Posterior vena cava (tissue), 2 donors: ENCODE measurements around the gene DCUN1D2. TPM values are rescaled to one million over a fixed set of nuclear protein-coding genes. Genes with fewer than 3 reads are reported as not detected.

Experiments
- DNase-seq: peaks from one replicate; pipeline ENCODE4 v3.0.0-alpha.2; 2020; ENCODE audit warnings: low spot score
- intact Hi-C, 2 donors: fragments of 100-400 bp; cut with DNase I; formaldehyde crosslinking; loops; one replicate each; pipeline versions ENCODE4 v1.14.1 to v1.14.2; 2022 to 2023
- long read RNA-seq, 2 donors: library from polyadenylated mRNA; unstranded; transcript quantifications; one replicate each; pipeline ENCODE4 v2.0.0, GENCODE V29; 2020 to 2021
- total RNA-seq, 2 donors: library from RNA; stranded (reverse); fragmentation: NEBNext Ultra II Directional; extraction: Animal tissue kit (Norgen Biotek cat#: 25700); gene quantifications; one replicate each; pipeline ENCODE4 v1.2.1, GENCODE V29; 2021
- donor health status: DM: yes; HTN: yes; CAD: no.
- donor health status: DM: yes; HTN: yes; CAD: no.

The DCUN1D2 gene
- total RNA-seq, result 10 to 100 TPM; 12.7 to 16.9 TPM
- long read RNA-seq, donor 1, partial matches to known transcripts, result 0 of 1 reads
- long read RNA-seq, donor 1, other reads (novel, unspliced or antisense), result 1 of 1 reads
- long read RNA-seq, donor 2, partial matches to known transcripts, result 0 of 3 reads
- long read RNA-seq, donor 2, other reads (novel, unspliced or antisense), result 2 of 3 reads

- peak; percentile 98 for DNase-seq
- intact Hi-C loops, result no loop called here
These were observed at the start of gene DCUN1D2 for GRCh38 chr13:113490496-113491417. DCUN1D2 (minus strand) TSS chr13:113490711; CDS start chr13:113490669, 42 bp downstream.

- DNase-seq, result peak; percentile 24
- intact Hi-C loops, result no loop called here
These were observed 49.3 kb upstream of the DCUN1D2 start for GRCh38 chr13:113539822-113540221.

GRCh38 chr13:113539176-113539575 lies 48.7 kb upstream of the DCUN1D2 start:
- peak; percentile 54 for DNase-seq
- intact Hi-C loops, result no loop called here

DNA sequence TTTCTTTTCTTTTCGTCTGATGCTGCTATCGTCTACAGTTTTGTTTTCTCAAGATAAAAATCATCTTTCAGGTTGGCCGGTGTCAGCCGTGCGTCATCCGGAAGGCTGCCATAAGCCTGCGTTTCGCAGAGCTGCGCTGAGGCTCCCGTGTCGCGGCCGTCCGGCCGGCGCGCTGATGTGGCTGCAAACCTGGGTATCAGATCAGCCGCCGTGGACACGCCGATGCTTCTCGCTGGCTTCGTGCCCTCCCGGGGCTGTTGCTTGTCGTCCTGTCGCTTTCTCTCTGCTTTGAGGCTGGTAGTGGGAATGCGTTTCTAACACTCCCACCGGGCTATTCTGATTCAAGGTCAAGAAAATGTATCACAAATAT lies 48.2 kb upstream of the DCUN1D2 start:
- intact Hi-C loops, result no loop called here
- DNase-seq, result peak; percentile 69

DNA sequence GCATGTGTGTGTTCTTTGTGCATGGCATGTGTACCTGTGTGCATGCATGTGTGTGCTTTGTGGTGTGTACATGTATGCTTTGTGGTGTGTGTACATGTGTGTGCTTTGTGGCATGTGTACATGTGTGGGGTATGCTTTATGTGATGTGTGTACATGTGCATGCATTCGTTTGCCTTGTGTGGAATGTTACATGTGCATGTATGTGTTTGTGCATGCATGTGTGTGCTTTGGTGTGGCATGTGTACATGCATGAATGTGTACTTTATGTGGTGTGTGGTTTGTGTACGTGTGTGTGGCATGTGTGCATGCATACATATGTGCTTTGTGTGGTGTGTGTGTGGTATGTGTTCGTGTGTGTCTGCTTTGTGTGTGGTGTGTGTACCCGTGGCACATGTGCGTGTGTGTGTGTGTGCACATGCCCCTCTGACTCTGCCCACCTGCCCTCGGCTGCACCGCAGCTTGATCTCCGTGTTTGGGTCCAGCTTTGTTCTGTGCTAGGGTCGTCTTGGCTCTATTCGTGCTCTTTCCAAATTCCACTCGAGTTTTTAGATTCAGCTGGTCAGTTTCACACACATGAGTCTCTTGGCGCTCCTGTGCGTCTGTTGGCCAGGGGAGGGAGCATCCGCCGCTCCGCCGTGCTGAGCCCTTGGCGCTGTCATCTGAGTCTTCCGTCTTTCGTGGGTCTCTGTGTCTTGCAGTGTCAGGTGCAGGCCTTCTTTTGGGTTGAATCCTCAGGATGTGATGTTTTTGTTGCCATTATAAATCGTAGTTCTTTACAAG lies 47.6 kb upstream of the DCUN1D2 start:
- DNase-seq, result peak; percentile 41
- intact Hi-C loops, result no loop called here

DNA sequence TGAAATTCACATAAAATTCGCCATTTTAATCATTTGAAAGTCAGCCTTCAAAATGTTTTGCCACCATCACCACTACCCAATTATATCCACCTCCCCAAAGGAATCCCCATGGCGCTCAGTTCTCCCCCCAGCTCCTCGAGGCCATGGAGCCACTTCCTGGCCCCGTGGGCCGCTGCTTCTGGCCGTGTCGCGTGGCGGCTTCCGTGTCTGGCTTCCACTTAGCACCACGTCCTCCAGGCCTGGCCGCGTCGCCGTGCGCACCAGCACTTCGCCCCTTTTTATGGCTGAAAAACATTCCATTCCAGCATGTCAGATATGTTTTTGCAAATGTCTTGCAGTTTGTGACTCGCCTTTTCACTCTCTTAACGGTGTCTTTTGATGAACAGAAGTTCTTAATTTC lies 46.7 kb upstream of the DCUN1D2 start:
- intact Hi-C loops, result no loop called here
- peak; percentile 58 for DNase-seq

DNA sequence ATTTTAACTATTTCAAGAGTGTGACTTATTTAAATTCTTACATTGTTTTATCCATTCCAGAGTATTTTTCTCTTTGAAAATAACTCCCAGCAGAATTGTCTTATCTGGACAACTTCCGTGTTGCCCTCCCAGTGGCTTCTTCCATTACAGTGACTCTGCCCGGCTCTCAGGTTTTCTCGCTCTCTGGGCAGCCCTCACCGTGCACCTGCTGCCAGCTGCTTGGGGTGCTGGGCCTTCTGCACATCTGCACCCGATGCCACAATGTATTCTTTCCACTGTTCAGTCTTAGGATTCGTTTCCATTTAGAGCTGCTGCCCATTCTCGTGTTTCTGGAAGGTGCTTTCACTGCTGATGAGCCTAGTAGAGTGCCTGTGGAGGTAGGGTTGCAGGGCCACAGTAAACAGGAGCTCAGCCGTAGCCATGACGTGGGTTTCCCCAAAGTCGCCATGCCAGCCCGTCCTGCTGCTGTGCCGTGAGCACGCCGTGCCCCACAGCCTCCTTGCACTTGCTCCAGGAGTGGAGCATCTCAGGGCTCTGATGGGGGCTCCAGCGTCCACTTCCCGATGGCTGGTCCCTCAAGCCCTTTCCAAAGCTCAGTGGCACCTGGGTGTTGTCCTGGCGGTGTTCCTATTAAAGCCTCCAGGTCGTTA lies 46.1 kb upstream of the DCUN1D2 start:
- intact Hi-C loops, result no loop called here
- DNase-seq, result peak; percentile 74

DNA sequence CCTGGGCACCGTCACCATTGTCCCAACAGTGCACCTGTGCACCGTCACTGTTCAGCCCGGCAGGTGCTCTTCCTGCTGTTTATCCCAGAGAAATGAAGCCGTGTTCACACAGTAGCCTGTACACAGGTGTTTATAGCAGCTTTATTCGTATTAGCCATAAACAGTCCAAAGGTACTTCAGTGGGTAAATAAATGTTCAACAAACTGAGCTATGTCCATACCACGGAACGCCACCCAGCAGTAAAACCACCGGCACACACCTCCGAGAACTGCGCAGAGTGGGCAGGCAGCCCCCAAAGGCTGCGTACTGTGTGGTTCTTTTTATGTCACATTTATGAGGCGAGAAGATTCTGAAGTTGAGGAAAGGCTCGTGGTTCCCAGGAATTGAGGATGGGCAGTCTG lies 44.9 kb upstream of the DCUN1D2 start:
- intact Hi-C loops, result no loop called here
- DNase-seq, result peak; percentile 7

- peak; percentile 13 for DNase-seq
- intact Hi-C loops, result no loop called here
These were observed 43.8 kb upstream of the DCUN1D2 start for GRCh38 chr13:113534236-113534860.

GRCh38 chr13:113533161-113533840 lies 42.8 kb upstream of the DCUN1D2 start:
- intact Hi-C loops, result no loop called here
- DNase-seq, result peak; percentile 81

DNA sequence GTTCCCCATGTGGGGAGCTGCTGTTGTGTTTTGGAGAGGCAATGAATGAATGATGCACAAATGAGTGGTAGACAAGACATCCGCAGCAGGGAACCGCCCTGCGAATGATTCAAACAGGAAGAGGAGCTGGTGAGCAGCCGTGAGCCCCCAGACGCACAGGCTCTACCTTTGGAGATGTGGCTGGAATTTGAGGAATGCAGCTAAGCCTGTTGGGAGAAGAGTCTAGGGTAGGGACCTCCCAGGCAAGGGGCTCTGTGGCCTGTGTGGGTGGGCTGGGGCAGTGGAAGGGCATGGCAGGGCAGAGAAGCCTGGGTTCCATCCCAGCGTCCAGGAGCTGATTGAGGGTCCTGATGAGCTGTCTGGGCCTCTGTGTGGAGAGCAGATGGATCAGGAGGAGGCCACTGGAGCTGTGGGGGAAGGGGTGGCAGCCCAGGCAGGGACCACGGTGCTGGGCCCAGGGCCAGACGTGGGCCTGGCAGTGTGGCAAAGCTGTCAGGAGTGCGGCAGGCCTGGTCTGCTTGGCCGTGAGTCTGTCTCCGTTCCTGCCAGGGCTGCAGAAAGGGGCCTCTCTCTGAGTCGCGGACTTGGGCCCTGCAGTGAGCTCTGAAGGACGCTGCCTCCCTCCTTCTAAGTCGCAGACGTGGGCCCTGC lies 41.8 kb upstream of the DCUN1D2 start:
- DNase-seq, result peak; percentile 23
- intact Hi-C loops, result no loop called here

DNA sequence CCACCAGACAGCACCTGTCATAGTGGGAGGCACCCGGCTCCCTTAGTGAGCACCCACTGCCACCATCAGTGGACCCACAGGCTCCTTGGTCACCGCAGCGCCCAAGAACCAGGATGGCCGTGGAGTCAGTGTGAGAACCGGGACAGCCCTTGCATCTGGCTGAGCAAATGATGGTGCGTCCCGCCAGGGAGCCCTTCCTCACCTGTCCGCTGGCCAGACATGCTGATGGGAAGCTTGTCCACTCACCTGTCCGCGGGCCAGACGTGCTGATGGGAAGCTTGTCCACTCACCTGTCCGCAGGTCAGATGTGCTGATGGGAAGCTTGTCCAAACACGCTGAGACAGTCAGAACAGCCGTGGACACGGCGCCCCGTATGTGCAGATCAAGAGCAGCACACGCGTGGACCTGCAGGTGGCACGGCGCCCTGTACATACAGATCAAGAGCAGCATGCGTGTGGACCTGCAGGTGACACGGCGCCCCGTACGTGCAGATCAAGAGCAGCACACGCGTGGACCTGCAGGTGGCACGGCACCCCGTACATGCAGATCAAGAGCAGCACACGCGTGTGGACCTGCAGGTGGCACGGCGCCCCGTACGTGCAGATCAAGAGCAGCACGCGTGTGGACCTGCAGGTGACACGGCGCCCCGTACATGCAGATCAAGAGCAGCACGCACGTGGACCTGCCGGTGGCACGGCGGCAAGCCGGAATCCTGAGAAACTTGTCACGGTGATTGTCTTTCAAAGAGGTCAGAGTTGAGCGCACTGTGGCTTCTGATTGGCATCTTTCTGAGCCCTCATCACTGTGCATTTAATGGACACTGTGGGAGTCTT lies 40.7 kb upstream of the DCUN1D2 start:
- intact Hi-C loops, result no loop called here
- DNase-seq, result peak; percentile 78

DNA sequence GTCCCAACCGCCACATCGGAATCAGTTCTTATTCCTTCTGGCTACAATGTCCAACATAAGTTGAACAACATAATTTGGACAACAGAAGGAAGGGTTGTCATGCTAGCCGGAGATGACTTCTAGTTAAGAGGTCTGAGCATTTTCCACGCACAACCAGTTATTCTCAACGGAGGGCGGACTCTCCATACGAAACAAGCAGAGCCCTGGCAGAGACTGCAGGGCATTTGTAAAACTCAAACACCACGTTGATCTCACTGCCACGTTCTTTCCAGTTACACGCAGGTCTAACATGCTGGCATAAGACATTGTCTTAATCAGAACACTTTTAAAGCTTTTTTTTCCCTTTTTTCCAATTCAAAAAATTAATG lies 38.3 kb upstream of the DCUN1D2 start:
- no peak for DNase-seq

GRCh38 chr13:113528101-113528812 lies 37.7 kb upstream of the DCUN1D2 start:
- DNase-seq, result peak; percentile 60
- intact Hi-C loops, result no loop called here

More for the DNA sequence above, 38.3 kb upstream of the DCUN1D2 start:
- intact Hi-C loops, result no loop called here

DNA sequence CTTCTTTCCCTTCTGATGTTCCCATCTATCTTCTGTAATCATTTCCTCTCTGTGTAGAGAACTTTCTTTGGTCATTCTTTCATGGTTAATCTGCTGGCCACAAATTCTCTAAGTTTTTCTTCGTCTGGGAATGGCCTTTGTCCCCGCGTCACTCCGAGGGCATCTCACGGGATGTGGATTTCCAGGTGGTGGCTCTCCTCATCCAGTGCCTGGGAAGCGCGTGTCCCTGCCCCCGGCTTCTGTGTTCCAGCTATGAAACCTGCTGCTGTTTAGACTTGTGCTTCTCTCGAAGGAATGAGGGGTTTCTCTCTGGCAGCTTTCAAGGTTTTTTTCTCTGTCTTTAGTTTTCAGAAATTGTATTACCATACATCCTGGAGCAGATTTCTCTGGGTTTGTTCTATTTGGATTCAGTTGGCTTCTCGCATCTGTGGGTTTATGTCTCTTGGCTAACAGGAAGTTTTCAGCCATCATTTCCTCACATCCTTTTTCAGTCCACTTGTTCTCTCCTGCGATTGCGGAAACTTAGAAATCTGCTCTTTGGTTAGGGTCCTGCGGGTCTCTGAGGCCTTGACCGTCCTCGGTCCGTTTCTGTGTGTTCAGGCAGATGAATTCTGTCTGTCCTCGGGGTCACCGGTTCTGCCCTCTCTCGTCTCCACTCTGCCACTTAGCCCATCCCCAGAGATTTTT lies 36.9 kb upstream of the DCUN1D2 start:
- peak; percentile 61 for DNase-seq

More for the DNA sequence above, 36.9 kb upstream of the DCUN1D2 start:
- intact Hi-C loops, result no loop called here
